HCT116 (cell line): Measurements from ENCODE around the gene AHI1. TPM values are rescaled to one million over a fixed set of nuclear protein-coding genes. Genes with fewer than 3 reads are reported as not detected.
A peak's percentile ranks its signal among the peaks of the same experiment; 100 is the strongest.

ENCODE experiments used
- ATAC-seq: fragments of 200-7000 bp; cut with Tn5 transposase; 2 replicates; pipeline ENCODE4 v1.9.1; 2020; ENCODE audit warnings: mild to moderate bottlenecking, moderate library complexity
- BruUV-seq: library from RNA; stranded (reverse); fragments of 400-500 nt; replicated peaks from 2 replicates; lab custom pipeline; 2021; lab: Mats Ljungman, UMichigan
- CTCF ChIA-PET: fragments of 300-600 bp; sonication (Branson Sonifier 250); formaldehyde crosslinking; loops from one replicate; lab custom pipeline; 2021; ENCODE audit warnings: antibody characterized with exemption; lab: Charles Lee
- POLR2A ChIA-PET: fragments of 300-600, 350-600 bp; sonication (Branson Sonifier 250); formaldehyde crosslinking; loops from one replicate; lab custom pipeline; 2021; ENCODE audit warnings: antibody characterized with exemption; lab: Charles Lee
- RAD21 ChIA-PET, 2 experiments: fragments of 300-600 bp; sonication (Branson Sonifier 250); formaldehyde crosslinking; loops; one replicate each; lab custom pipeline; 2023; ENCODE audit warnings: low total read pairs in 2 of 2; ENCODE audit not compliant: uncharacterized antibody in 2 of 2, unreplicated experiment in 2 of 2, low non-redundant PET in 1 of 2; lab: Charles Lee
- DNase-seq: peaks from one replicate; pipeline ENCODE4 v3.0.0-alpha.2; 2010; ENCODE audit warnings: low read depth, low spot score
- H2AFZ ChIP-seq: fragments of 200-600 bp; shearing (Covaris generic), sonication (generic); 2 replicates; pipeline ENCODE4 v1.6.1; 2017; ENCODE audit warnings: low read depth, mixed run types, mixed read lengths, antibody characterized with exemption, low read length; ENCODE audit not compliant: poor library complexity, severe bottlenecking
- H3K27ac ChIP-seq: 2 replicates; pipeline ENCODE4 v1.5.1; 2012; ENCODE audit warnings: low read depth, low read length
- H3K27me3 ChIP-seq: fragments of 200-600 bp; sonication (generic); 2 replicates; pipeline ENCODE4 v1.6.1; 2016; ENCODE audit warnings: mixed run types, low read length, mixed read lengths; ENCODE audit not compliant: insufficient read depth
- H3K36me3 ChIP-seq, 2 experiments: fragments of 200-500 bp in 1 of 2; fragments of 200-600 bp in 1 of 2; sonication (Bioruptor generic) in 1 of 2; sonication (generic) in 1 of 2; 2 replicates each; pipeline versions ENCODE4 v1.5.1 to v1.6.1; 2014 to 2016; ENCODE audit warnings: low read length in 2 of 2, inconsistent platforms in 1 of 2, mixed read lengths in 1 of 2, mixed run types in 1 of 2; ENCODE audit not compliant: insufficient read depth in 2 of 2, control insufficient read depth in 1 of 2
- H3K4me1 ChIP-seq, 2 experiments: fragments of 200-600 bp in 1 of 2; sonication (generic) in 1 of 2; 2 replicates each; pipeline versions ENCODE4 v1.5.1 to v1.6.1; 2012 to 2017; ENCODE audit warnings: low read length in 2 of 2, inconsistent platforms in 1 of 2, mild to moderate bottlenecking in 1 of 2, mixed read lengths in 1 of 2, mixed run types in 1 of 2, moderate library complexity in 1 of 2; ENCODE audit not compliant: insufficient read depth in 2 of 2, control insufficient read depth in 1 of 2
- H3K4me2 ChIP-seq: fragments of 200-600 bp; sonication (generic); 2 replicates; pipeline ENCODE4 v1.6.1; 2017; ENCODE audit warnings: mixed run types, low read length, mixed read lengths
- H3K4me3 ChIP-seq, 2 experiments: fragments of 200-600 bp in 1 of 2; sonication (generic) in 1 of 2; replicated peaks in 1 of 2; 2 replicates each; pipeline ENCODE4 v1.5.1; 2011 to 2016; ENCODE audit warnings: low read length in 2 of 2, control low read depth in 1 of 2, low read depth in 1 of 2, mild to moderate bottlenecking in 1 of 2, mixed read lengths in 1 of 2, mixed run types in 1 of 2
- H3K79me2 ChIP-seq: fragments of 200-600 bp; sonication (generic); 2 replicates; pipeline ENCODE4 v1.6.1; 2017; ENCODE audit warnings: mild to moderate bottlenecking, mixed run types, low read length, moderate library complexity, mixed read lengths; ENCODE audit not compliant: insufficient read depth
- H3K9ac ChIP-seq: fragments of 200-600 bp; sonication (generic); 2 replicates; pipeline ENCODE4 v1.6.1; 2016; ENCODE audit warnings: low read length, mixed read lengths
- H3K9me2 ChIP-seq: fragments of 200-600 bp; sonication (generic), shearing (Covaris generic); 2 replicates; pipeline ENCODE4 v1.6.1; 2017; ENCODE audit warnings: mixed run types, mild to moderate bottlenecking, moderate library complexity; ENCODE audit not compliant: insufficient read depth
- H3K9me3 ChIP-seq, 2 experiments: fragments of 200-500 bp in 1 of 2; fragments of 200-600 bp in 1 of 2; sonication (Bioruptor generic) in 1 of 2; sonication (generic) in 1 of 2; 2 replicates each; pipeline ENCODE4 v1.6.1; 2014 to 2017; ENCODE audit warnings: low read length in 2 of 2, mixed read lengths in 2 of 2, inconsistent platforms in 1 of 2, low read depth in 1 of 2, mild to moderate bottlenecking in 1 of 2, mixed run types in 1 of 2, moderate library complexity in 1 of 2; ENCODE audit not compliant: control insufficient read depth in 1 of 2, insufficient read depth in 1 of 2
- H4K20me1 ChIP-seq: fragments of 200-600 bp; sonication (generic), shearing (Covaris generic); 2 replicates; pipeline ENCODE4 v1.6.1; 2017; ENCODE audit warnings: mixed run types, mild to moderate bottlenecking, moderate library complexity; ENCODE audit not compliant: insufficient read depth
- CEBPB ChIP-seq: IDR thresholded peaks from 2 replicates; pipeline ENCODE4 v1.6.1; 2012; ENCODE audit warnings: low read depth
- EGR1 ChIP-seq: IDR thresholded peaks from 2 replicates; pipeline ENCODE4 v1.6.1; 2012; ENCODE audit warnings: low read depth
- ELF1 ChIP-seq: IDR thresholded peaks from 2 replicates; pipeline ENCODE4 v1.6.1; 2012; ENCODE audit warnings: low read depth, borderline replicate concordance
- EZH2 ChIP-seq: fragments of 200-600 bp; sonication (generic); IDR thresholded peaks from 2 replicates; pipeline ENCODE4 v1.6.1; 2017; ENCODE audit warnings: antibody characterized with exemption, mixed run types
- POLR2AphosphoS5 ChIP-seq: IDR thresholded peaks from 2 replicates; pipeline ENCODE4 v1.6.1; 2011; ENCODE audit warnings: mild to moderate bottlenecking, low read depth, low read length, moderate library complexity
- RAD21 ChIP-seq: IDR thresholded peaks from 2 replicates; pipeline ENCODE4 v1.6.1; 2012; ENCODE audit warnings: low read depth, mild to moderate bottlenecking
- SP1 ChIP-seq: IDR thresholded peaks from 2 replicates; pipeline ENCODE4 v1.6.1; 2012; ENCODE audit warnings: low read depth
- YY1 ChIP-seq: IDR thresholded peaks from 2 replicates; pipeline ENCODE4 v1.6.1; 2011; ENCODE audit warnings: low read length, low read depth, moderate library complexity, mild to moderate bottlenecking; ENCODE audit not compliant: insufficient replicate concordance; ENCODE audit errors: extremely low read depth
- ZNF274 ChIP-seq: fragments of 200-500 bp; sonication (Bioruptor generic); IDR thresholded peaks from 2 replicates; pipeline ENCODE4 v1.6.1; 2014; ENCODE audit warnings: mild to moderate bottlenecking, low read depth, low read length, inconsistent platforms
- intact Hi-C: fragments of 100-400 bp; cut with micrococcal nuclease; formaldehyde crosslinking; loops from 2 replicates; pipeline ENCODE4 v1.10.0; 2022
- total RNA-seq: library from RNA; stranded (reverse); gene quantifications from one replicate; pipeline ENCODE4 v1.2.1, GENCODE V29; 2021; ENCODE audit not compliant: unreplicated experiment
- TF ChIP-seq, protein P1 (sequence below): IDR thresholded peaks from 2 replicates; pipeline ENCODE4 v1.6.1; 2012

AHI1 gene
- total RNA-seq, 1 experiment from 2014 or later = 29.6 TPM

DNA sequence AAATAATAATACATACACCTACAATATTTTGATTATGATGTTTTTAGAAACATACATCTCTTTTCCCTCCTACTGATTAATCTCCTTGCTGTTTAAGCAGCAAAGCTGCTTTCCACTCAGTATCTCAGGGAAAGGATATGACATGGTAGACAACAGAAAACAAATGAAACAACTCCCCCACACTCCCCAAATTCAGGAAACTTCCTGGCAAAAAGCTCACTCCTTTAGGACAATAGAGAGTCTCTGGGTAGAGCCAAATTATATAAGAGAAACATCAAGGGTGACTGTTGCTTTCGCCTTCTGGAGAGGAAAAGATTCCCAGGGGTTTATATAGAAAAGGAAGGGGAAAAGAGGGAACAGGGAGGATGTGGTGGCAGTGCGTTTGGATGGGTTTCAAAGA lies 48.7 kb upstream of the AHI1 start:
- BruUV-seq = no TSS peak
- TF ChIP-seq EZH2 = no peak
- no peak for TF ChIP-seq CEBPB
- TF ChIP-seq, protein P1, sequence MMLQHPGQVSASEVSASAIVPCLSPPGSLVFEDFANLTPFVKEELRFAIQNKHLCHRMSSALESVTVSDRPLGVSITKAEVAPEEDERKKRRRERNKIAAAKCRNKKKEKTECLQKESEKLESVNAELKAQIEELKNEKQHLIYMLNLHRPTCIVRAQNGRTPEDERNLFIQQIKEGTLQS = no peak
- TF ChIP-seq ELF1 = no peak
- TF ChIP-seq ZNF274 = no peak
- TF ChIP-seq YY1 = no peak
- no peak for TF ChIP-seq RAD21
- TF ChIP-seq EGR1 = no peak
- no peak for TF ChIP-seq SP1
- no peak for TF ChIP-seq POLR2AphosphoS5
- RAD21 ChIA-PET = no interaction called here

GRCh38 chr6:135540207-135540840 lies 42.8 kb upstream of the AHI1 start:
- Histone ChIP-seq H3K79me2 (no peaks in the 10 kb centered on the region), H3K4me1 (peaks cover 0 to 14% of the 10 kb centered on the region in 2 experiments; a peak in 2 of 4 replicates), H3K36me3 (no peaks in the 10 kb centered on the region)
- POLR2A ChIA-PET = no interaction called here
- TF ChIP-seq RAD21 (peak; percentile 49), YY1 (no peak)
- TF ChIP-seq, all 23 proteins: peak for 1
- DNase-seq (no peak), ATAC-seq (no peak)
- intact Hi-C loops = no loop called here
- Histone ChIP-seq H3K9me3 (no peaks in the 10 kb centered on the region), H3K4me3 (no peak overlapping the region), H2AFZ (no peak overlapping the region), H3K9ac (no peak overlapping the region), H3K27ac (no peak overlapping the region), H4K20me1 (no peaks in the 10 kb centered on the region), H3K27me3 (no peaks in the 10 kb centered on the region), H3K4me2 (no peak overlapping the region), H3K9me2 (no peaks in the 10 kb centered on the region)
- BruUV-seq = no TSS peak
- CTCF ChIA-PET = no interaction called here
- RAD21 ChIA-PET = no interaction called here

More for the DNA sequence above, 48.7 kb upstream of the AHI1 start:
- H3K4me3 ChIP-seq = no peak overlapping the region
- no peak overlapping the region for H3K9ac ChIP-seq
- H3K79me2 ChIP-seq = no peaks in the 10 kb centered on the region
- no peak for ATAC-seq
- H3K4me1 ChIP-seq = no peaks in the 10 kb centered on the region
- no peaks in the 10 kb centered on the region for H3K27me3 ChIP-seq
- no peaks in the 10 kb centered on the region for H3K9me3 ChIP-seq
- no peak for DNase-seq
- POLR2A ChIA-PET = no interaction called here
- no peaks in the 10 kb centered on the region for H3K9me2 ChIP-seq
- intact Hi-C loops = no loop called here
- no peaks in the 10 kb centered on the region for H3K36me3 ChIP-seq
- H2AFZ ChIP-seq = no peak overlapping the region
- no peak overlapping the region for H3K27ac ChIP-seq
- CTCF ChIA-PET = no interaction called here
- no peak overlapping the region for H3K4me2 ChIP-seq
- H4K20me1 ChIP-seq = no peaks in the 10 kb centered on the region
